GM23248 (cell line): ENCODE results near the gene PDE6G.

Experiments used
- EZH2 ChIP-seq: fragments of 200-600 bp; sonication (generic); IDR thresholded peaks from 2 replicates; pipeline ENCODE4 v1.6.1; 2018; ENCODE audit warnings: antibody characterized with exemption, mild to moderate bottlenecking; ENCODE audit not compliant: insufficient read depth, poor library complexity, severe bottlenecking
- EZH2phosphoT487 ChIP-seq: fragments of 200-600 bp; sonication (generic); IDR thresholded peaks from 2 replicates; pipeline ENCODE4 v1.6.1; 2018; ENCODE audit warnings: antibody characterized with exemption, moderate library complexity, mild to moderate bottlenecking, low read depth; ENCODE audit not compliant: insufficient read depth

GRCh38 chr17:81684442-81684911, 28.1 kb upstream of the PDE6G start:
- TF ChIP-seq EZH2phosphoT487: no peak
- no peak for TF ChIP-seq EZH2
